ENCODE data around the gene UBE2L5. TPM values are rescaled to one million over a fixed set of nuclear protein-coding genes. Genes with fewer than 3 reads are reported as not detected.
A peak's percentile ranks its signal among the peaks of the same experiment; 100 is the strongest.

UBE2L5 gene
- total and polyA plus RNA-seq, 2 of the 8 experiments (the other 6 are each of a cell fraction or from before 2014, with no cell fraction given) = not detected

- TF ChIP-seq EP300 (IDR thresholded peaks at IDR 0.05; ENCODE audit: borderline replicate concordance in 1 of 2, low read depth in 2 of 2, low read length in 2 of 2) = 0 out of 3 replicates have a peak, but pooled peaks of 1 of the 2 experiments have one; percentile 34
These were observed 42.4 kb downstream of the UBE2L5 start (continued) for GRCh38 chr13:30464496-30465342.

All from H1 (cell line).